Heart right ventricle (tissue), 16 donors: Measurements from ENCODE around the gene MPV17L2. TPM values are rescaled to one million over a fixed set of nuclear protein-coding genes. Genes with fewer than 3 reads are reported as not detected.

ENCODE experiments used
- ATAC-seq, 8 donors: fragments of 200-7000 bp; cut with Tn5 transposase; one replicate each; pipeline ENCODE4 v1.9.1; 2020; ENCODE audit warnings: mild to moderate bottlenecking in 8 of 8, moderate library complexity in 8 of 8, moderate number of reproducible peaks in 1 of 8
- DNase-seq, 2 donors: peaks; one replicate each; pipeline ENCODE4 v3.0.0-alpha.2; 2020
- H3K27ac ChIP-seq, 10 donors: fragments of 200-600 bp; sonication (generic) in 2 of 10; one replicate each; pipeline versions ENCODE4 v1.5.0 to v1.8.0; 2020 to 2022; ENCODE audit warnings: mild to moderate bottlenecking in 3 of 10
- H3K27me3 ChIP-seq, 7 donors: fragments of 200-600 bp; one replicate each; pipeline ENCODE4 v1.8.0; 2021 to 2022; ENCODE audit warnings: mild to moderate bottlenecking in 2 of 7
- H3K36me3 ChIP-seq, 9 donors: fragments of 200-600 bp; sonication (generic) in 1 of 9; one replicate each; pipeline versions ENCODE4 v1.5.0 to v1.8.0; 2020 to 2022; ENCODE audit warnings: mild to moderate bottlenecking in 2 of 9
- H3K4me1 ChIP-seq, 9 donors: fragments of 200-600 bp; sonication (generic) in 1 of 9; one replicate each; pipeline versions ENCODE4 v1.5.0 to v1.8.0; 2020 to 2022; ENCODE audit warnings: mild to moderate bottlenecking in 4 of 9
- H3K4me3 ChIP-seq, 10 donors: fragments of 200-600 bp; sonication (generic) in 2 of 10; one replicate each; pipeline versions ENCODE4 v1.5.0 to v1.8.0; 2020 to 2022; ENCODE audit warnings: mild to moderate bottlenecking in 7 of 10, moderate library complexity in 2 of 10
- H3K9me3 ChIP-seq, 11 donors: fragments of 200-600 bp in 10 of 11; sonication (generic) in 2 of 11; one replicate each; pipeline versions ENCODE4 v1.5.0 to v1.8.0; 2013 to 2022; ENCODE audit warnings: mild to moderate bottlenecking in 2 of 11, control low read depth in 1 of 11, moderate library complexity in 1 of 11
- WGBS, 2 donors: extraction: QIAGEN DNeasy Blood & Tissue Kit; methylation state at CpG; one replicate each; pipeline ENCODE4 v1.1.7; 2013; ENCODE audit warnings: inconsistent platforms in 1 of 2; 5-methylcytosine and 5-hydroxymethylcytosine counted together
- intact Hi-C, 10 donors: fragments of 100-400 bp; cut with DNase I; formaldehyde crosslinking; loops; one replicate each; pipeline versions ENCODE4 v1.11.1 to v1.14.2; 2022
- polyA plus RNA-seq, 2 donors: library from polyadenylated mRNA; stranded (reverse); fragments of 200-250 nt; gene quantifications; one replicate each; pipeline ENCODE4 v1.2.3, GENCODE V29; 2013
- total RNA-seq, 10 donors: library from RNA; stranded (reverse); fragmentation: NEBNext Ultra II Directional in 3 of 10; extraction: Animal tissue kit (Norgen Biotek cat#: 25700) in 3 of 10; gene quantifications; one replicate each; pipeline versions ENCODE4 v1.2.1 to v1.2.4, GENCODE V29; 2021 to 2023
- TF ChIP-seq, protein P1 (sequence below), 9 donors: fragments of 200-600 bp; sonication (generic) in 2 of 9; IDR thresholded peaks; one replicate each; pipeline versions ENCODE4 v1.5.0 to v1.8.0; 2021 to 2022; ENCODE audit warnings: antibody characterized with exemption in 9 of 9, mild to moderate bottlenecking in 5 of 9, moderate library complexity in 1 of 9
- donor health status: Arrhythmogenic right ventricular cardiomyopathy.
- donor health status: ischemic (EF 13 %, LVEDD 7.1; RV severe dilation, severe dysfunction).
- donor health status: healthy with polysubstance abuse.
- donor health status: DM: no; HTN: yes; CAD: no.
- donor health status: DM: no; HTN: no; CAD: no.
- donor health status: ischemic (EF 25% LVEDD 6.9; RV normal size, moderate dysfunction).
- donor health status: ischemic (EF 25% LVEDD 5.7; RV mildly dilated, moderate dysfunction).
- donor health status: healthy.
- donor health status: DM: yes; HTN: yes; CAD: no.
- donor health status: Ischemic cardiomyopathy.
- donor health status: ischemic (EF 35%, LVEDD 5.7; RV mildly dilated, moderate dysfunction).
- donor health status: nonischemic (EF 11% LVEDD 7.7; RV severe dilation, severe dysfunction).
- donor health status: DM: yes; HTN: yes; CAD: no.
- donor health status: PGD.
- donor health status: ischemic (EF 29% LVEDD 5.4; RV normal size, mild dysfunction).
- donor health status: nonischemic (EF 23%, LVEDD 6.1; RV moderate dilation, normal function).

The MPV17L2 gene
- total and polyA plus RNA-seq, 12 donors, result 10.6 to 61.9 (median 14.7) TPM

DNA sequence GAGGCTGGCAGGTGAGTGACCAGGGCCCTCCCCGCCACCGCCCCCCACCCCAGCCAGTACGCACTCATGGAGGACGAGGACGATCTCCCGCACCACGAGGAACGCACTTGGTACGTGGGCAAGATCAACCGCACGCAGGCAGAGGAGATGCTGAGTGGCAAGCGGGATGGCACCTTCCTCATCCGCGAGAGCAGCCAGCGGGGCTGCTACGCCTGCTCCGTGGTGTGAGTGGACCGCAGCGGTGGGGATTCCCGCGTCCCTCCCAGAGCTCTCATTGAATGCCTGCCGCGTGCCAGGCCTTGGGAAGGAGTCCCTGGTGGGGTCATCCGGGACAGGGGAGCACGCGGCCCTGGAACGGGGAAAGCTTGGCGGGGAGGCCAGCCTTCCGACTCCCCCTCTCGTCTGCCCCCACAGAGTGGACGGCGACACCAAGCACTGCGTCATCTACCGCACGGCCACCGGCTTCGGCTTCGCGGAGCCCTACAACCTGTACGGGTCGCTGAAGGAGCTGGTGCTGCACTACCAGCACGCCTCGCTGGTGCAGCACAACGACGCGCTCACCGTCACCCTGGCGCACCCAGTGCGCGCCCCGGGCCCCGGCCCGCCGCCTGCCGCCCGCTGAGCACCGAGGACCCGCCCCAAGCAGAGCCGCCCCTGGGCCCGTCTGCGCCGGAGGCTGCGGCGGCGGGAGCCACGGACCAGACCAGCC, 24.2 kb upstream of the MPV17L2 start:
- Histone ChIP-seq H3K27me3 (no peaks in the 10 kb centered on the region), H3K27ac (peak overlapping the region in 5 of 10 donors; percentile 28 to 96 (median 62)), H3K9me3 (no peaks in the 10 kb centered on the region), H3K4me3 (no peak overlapping the region), H3K4me1 (peaks cover 0 to 47% (median 15%) of the 10 kb centered on the region in 9 donors), H3K36me3 (peaks cover 3 to 62% (median 23%) of the 10 kb centered on the region in 9 donors)
- intact Hi-C loops, result loop anchor here in 5 of 10 donors (2.0 to 10.0 kb wide), 3 partner anchors 54 to 57 kb away; no protein-coding TSS in a partner anchor
- ATAC-seq (no peak), DNase-seq (no peak)
- TF ChIP-seq, protein P1, sequence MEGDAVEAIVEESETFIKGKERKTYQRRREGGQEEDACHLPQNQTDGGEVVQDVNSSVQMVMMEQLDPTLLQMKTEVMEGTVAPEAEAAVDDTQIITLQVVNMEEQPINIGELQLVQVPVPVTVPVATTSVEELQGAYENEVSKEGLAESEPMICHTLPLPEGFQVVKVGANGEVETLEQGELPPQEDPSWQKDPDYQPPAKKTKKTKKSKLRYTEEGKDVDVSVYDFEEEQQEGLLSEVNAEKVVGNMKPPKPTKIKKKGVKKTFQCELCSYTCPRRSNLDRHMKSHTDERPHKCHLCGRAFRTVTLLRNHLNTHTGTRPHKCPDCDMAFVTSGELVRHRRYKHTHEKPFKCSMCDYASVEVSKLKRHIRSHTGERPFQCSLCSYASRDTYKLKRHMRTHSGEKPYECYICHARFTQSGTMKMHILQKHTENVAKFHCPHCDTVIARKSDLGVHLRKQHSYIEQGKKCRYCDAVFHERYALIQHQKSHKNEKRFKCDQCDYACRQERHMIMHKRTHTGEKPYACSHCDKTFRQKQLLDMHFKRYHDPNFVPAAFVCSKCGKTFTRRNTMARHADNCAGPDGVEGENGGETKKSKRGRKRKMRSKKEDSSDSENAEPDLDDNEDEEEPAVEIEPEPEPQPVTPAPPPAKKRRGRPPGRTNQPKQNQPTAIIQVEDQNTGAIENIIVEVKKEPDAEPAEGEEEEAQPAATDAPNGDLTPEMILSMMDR (IDR thresholded peaks at IDR 0.05), result no peak
- WGBS, 2 donors, result 97% methylated on average over 66 of the region's 66 CpGs

GRCh38 chr19:18170714-18171255, 22.2 kb upstream of the MPV17L2 start:
- ATAC-seq, result peak in 5 of 8 donors; percentile 11 to 30 (median 14)
- peak overlapping the region in 9 of 10 donors; percentile 33 to 96 (median 65) for H3K27ac ChIP-seq
- H3K9me3 ChIP-seq, result no peaks in the 10 kb centered on the region
- intact Hi-C loops, result no loop called here
- H3K27me3 ChIP-seq, result no peaks in the 10 kb centered on the region
- WGBS, 2 donors, result 48 to 53% methylated on average over 16 of the region's 16 CpGs
- DNase-seq, result no peak
- H3K36me3 ChIP-seq, result peaks cover 3 to 46% (median 17%) of the 10 kb centered on the region in 9 donors
- no peak overlapping the region for H3K4me3 ChIP-seq
- TF ChIP-seq, protein P1 (IDR thresholded peaks at IDR 0.05), result no peak
- H3K4me1 ChIP-seq, result peaks cover 0 to 67% (median 19%) of the 10 kb centered on the region in 9 donors

- TF ChIP-seq, protein P1 (IDR thresholded peaks at IDR 0.05), result no peak
- peak in 1 of 8 donors; percentile 15 for ATAC-seq
Observed at GRCh38 chr19:18171605-18172327, 21.3 kb upstream of the MPV17L2 start.

GRCh38 chr19:18172331-18173053, 20.5 kb upstream of the MPV17L2 start:
- Histone ChIP-seq H3K36me3 (peaks cover 0 to 46% (median 5%) of the 10 kb centered on the region in 9 donors), H3K27ac (peak overlapping the region in 6 of 10 donors; percentile 33 to 96 (median 70)), H3K27me3 (no peaks in the 10 kb centered on the region), H3K4me3 (no peak overlapping the region), H3K4me1 (peaks cover 0 to 82% (median 19%) of the 10 kb centered on the region in 9 donors), H3K9me3 (no peaks in the 10 kb centered on the region)
- TF ChIP-seq, protein P1 (IDR thresholded peaks at IDR 0.05), result no peak
- intact Hi-C loops, result no loop called here
- 89 to 93% methylated on average over 7 of the region's 7 CpGs for WGBS, 2 donors
- ATAC-seq (no peak), DNase-seq (no peak)

More at GRCh38 chr19:18171605-18172327, 21.3 kb upstream of the MPV17L2 start:
- Histone ChIP-seq H3K4me3 (no peak overlapping the region), H3K27ac (peak overlapping the region in 6 of 10 donors; percentile 33 to 96 (median 63)), H3K36me3 (peaks cover 3 to 46% (median 7%) of the 10 kb centered on the region in 9 donors), H3K9me3 (no peaks in the 10 kb centered on the region), H3K4me1 (peaks cover 0 to 76% (median 19%) of the 10 kb centered on the region in 9 donors), H3K27me3 (no peaks in the 10 kb centered on the region)
- DNase-seq, result no peak
- intact Hi-C loops, result no loop called here
- 83 to 88% methylated on average over 8 of the region's 8 CpGs for WGBS, 2 donors
